ENCODE data around the gene RNF14.

RNF14 gene

GRCh38 chr5:142006363-142007236 lies 37.7 kb downstream of the RNF14 start:
- TF ChIP-seq CTCF (IDR thresholded peaks at IDR 0.05): no peak

GRCh38 chr5:142007237-142007544 lies 38.3 kb downstream of the RNF14 start:
- TF ChIP-seq CTCF (IDR thresholded peaks at IDR 0.05): no peak

- no peak for TF ChIP-seq CTCF (IDR thresholded peaks at IDR 0.05)
These were observed 39.9 kb downstream of the RNF14 start for GRCh38 chr5:142008813-142009212.

GRCh38 chr5:142009886-142010285 lies 41.0 kb downstream of the RNF14 start:
- no peak for TF ChIP-seq CTCF (IDR thresholded peaks at IDR 0.05)

- no peak for TF ChIP-seq CTCF (IDR thresholded peaks at IDR 0.05)
These were observed 42.8 kb downstream of the RNF14 start for GRCh38 chr5:142011572-142012185.

GRCh38 chr5:142012186-142012785 lies 43.4 kb downstream of the RNF14 start:
- TF ChIP-seq CTCF (IDR thresholded peaks at IDR 0.05): peak; percentile 49; the same call in 1 of the 2 replicates

GRCh38 chr5:142012792-142013388 lies 44.0 kb downstream of the RNF14 start, which contains the start of gene GNPDA1:
Gene GNPDA1, minus strand, starts transcription at chr5:142013027. Its CDS starts 992 bp downstream, at chr5:142012035.
- no peak for TF ChIP-seq CTCF (IDR thresholded peaks at IDR 0.05)
